Liver (tissue), 3 donors: Measurements from ENCODE around the gene ABTB2.

Experiments
- EGR1 ChIP-seq, 2 donors: IDR thresholded peaks; 2 replicates each; pipeline ENCODE4 v1.6.1; 2016 to 2018; ENCODE audit warnings: antibody characterized with exemption in 2 of 2, low read depth in 2 of 2
- RAD21 ChIP-seq, 2 donors: IDR thresholded peaks; 2 replicates each; pipeline ENCODE4 v1.6.1; 2016; ENCODE audit warnings: antibody characterized with exemption in 2 of 2, mild to moderate bottlenecking in 2 of 2
- RXRA ChIP-seq, 2 donors: IDR thresholded peaks; 2 replicates each; pipeline ENCODE4 v1.6.1; 2017 to 2018; ENCODE audit warnings: antibody characterized with exemption in 2 of 2, mild to moderate bottlenecking in 1 of 2
- TAF1 ChIP-seq: conservative IDR thresholded peaks from 2 replicates; pipeline ENCODE4 v1.6.1; 2016; ENCODE audit warnings: antibody characterized with exemption, mild to moderate bottlenecking
- YY1 ChIP-seq: IDR thresholded peaks from 2 replicates; pipeline ENCODE4 v1.6.1; 2016; ENCODE audit warnings: antibody characterized with exemption, mild to moderate bottlenecking
- TF ChIP-seq, protein P1 (sequence below): fragments of 150-350 bp; IDR thresholded peaks from 2 replicates; pipeline ENCODE4 v1.5.1; 2017; ENCODE audit warnings: improper control_type of control experiment, low read depth, low read length; ENCODE audit not compliant: missing input control
- TF ChIP-seq, protein P2 (sequence below): IDR thresholded peaks from 2 replicates; pipeline ENCODE4 v1.6.1; 2016; ENCODE audit warnings: antibody characterized with exemption, mild to moderate bottlenecking
- donor health status: healthy.
- donor health status: healthy.

DNA sequence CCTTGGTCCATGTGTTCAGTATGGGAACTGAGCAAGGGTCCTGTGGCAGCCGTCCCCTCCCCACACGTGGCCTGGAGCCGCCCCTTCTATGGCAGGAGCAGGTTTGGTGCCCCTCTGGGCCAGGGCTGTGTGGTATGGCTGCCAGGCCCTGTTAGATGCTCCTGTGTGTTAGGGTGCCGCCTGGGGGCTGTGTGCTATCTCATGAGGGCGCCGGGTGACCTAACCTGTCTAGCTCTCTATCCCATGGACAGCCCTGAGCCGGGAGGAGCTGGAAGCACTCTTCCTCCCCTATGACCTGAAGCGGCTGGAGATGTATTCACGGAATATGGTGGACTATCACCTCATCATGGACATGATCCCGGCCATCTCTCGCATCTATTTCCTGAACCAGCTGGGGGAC, 217.7 kb downstream of the ABTB2 start:
- TF ChIP-seq RAD21 (IDR thresholded peaks at IDR 0.05) (no peak), RXRA (IDR thresholded peaks at IDR 0.05) (no peak), TAF1 (no peak), EGR1 (IDR thresholded peaks at IDR 0.05; ENCODE audit: low read depth in 2 of 2) (no peak), YY1 (no peak)
- TF ChIP-seq, protein P1, sequence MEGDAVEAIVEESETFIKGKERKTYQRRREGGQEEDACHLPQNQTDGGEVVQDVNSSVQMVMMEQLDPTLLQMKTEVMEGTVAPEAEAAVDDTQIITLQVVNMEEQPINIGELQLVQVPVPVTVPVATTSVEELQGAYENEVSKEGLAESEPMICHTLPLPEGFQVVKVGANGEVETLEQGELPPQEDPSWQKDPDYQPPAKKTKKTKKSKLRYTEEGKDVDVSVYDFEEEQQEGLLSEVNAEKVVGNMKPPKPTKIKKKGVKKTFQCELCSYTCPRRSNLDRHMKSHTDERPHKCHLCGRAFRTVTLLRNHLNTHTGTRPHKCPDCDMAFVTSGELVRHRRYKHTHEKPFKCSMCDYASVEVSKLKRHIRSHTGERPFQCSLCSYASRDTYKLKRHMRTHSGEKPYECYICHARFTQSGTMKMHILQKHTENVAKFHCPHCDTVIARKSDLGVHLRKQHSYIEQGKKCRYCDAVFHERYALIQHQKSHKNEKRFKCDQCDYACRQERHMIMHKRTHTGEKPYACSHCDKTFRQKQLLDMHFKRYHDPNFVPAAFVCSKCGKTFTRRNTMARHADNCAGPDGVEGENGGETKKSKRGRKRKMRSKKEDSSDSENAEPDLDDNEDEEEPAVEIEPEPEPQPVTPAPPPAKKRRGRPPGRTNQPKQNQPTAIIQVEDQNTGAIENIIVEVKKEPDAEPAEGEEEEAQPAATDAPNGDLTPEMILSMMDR, result no peak
- TF ChIP-seq, protein P2, sequence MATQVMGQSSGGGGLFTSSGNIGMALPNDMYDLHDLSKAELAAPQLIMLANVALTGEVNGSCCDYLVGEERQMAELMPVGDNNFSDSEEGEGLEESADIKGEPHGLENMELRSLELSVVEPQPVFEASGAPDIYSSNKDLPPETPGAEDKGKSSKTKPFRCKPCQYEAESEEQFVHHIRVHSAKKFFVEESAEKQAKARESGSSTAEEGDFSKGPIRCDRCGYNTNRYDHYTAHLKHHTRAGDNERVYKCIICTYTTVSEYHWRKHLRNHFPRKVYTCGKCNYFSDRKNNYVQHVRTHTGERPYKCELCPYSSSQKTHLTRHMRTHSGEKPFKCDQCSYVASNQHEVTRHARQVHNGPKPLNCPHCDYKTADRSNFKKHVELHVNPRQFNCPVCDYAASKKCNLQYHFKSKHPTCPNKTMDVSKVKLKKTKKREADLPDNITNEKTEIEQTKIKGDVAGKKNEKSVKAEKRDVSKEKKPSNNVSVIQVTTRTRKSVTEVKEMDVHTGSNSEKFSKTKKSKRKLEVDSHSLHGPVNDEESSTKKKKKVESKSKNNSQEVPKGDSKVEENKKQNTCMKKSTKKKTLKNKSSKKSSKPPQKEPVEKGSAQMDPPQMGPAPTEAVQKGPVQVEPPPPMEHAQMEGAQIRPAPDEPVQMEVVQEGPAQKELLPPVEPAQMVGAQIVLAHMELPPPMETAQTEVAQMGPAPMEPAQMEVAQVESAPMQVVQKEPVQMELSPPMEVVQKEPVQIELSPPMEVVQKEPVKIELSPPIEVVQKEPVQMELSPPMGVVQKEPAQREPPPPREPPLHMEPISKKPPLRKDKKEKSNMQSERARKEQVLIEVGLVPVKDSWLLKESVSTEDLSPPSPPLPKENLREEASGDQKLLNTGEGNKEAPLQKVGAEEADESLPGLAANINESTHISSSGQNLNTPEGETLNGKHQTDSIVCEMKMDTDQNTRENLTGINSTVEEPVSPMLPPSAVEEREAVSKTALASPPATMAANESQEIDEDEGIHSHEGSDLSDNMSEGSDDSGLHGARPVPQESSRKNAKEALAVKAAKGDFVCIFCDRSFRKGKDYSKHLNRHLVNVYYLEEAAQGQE, result no peak
